ENCODE results near the gene GOLGA6L22. TPM values are rescaled to one million over a fixed set of nuclear protein-coding genes. Genes with fewer than 3 reads are reported as not detected.
"Not testable (repeated sequence)": the region's sequence is repeated elsewhere in the genome, so short reads cannot be mapped to it uniquely, and the experiment has no call there.

Gene GOLGA6L22
- total RNA-seq, result not detected
- not detected for polyA plus RNA-seq (ENCODE audit: insufficient read depth, low read depth, low replicate concordance)
- long read RNA-seq, donor 1, result 0 reads
- long read RNA-seq, donor 2, result 0 reads
- long read RNA-seq, donor 3, result 0 reads
- long read RNA-seq, donor 4, result 0 reads
- long read RNA-seq, donor 5, result 0 reads
- long read RNA-seq, donor 6, result 0 reads
- long read RNA-seq, donor 7, result 0 reads
- long read RNA-seq, donor 8, result 0 reads
- long read RNA-seq, donor 9, result 0 reads
- long read RNA-seq, donor 10, result 0 reads

- FAIRE-seq; H3K27me3 ChIP-seq (ENCODE audit: control insufficient read depth, insufficient read depth, low read length); H3K4me3 ChIP-seq (ENCODE audit: low read length in 3 of 3); intact Hi-C loops (cut with DNase I); DNase-seq; H3K9ac ChIP-seq (ENCODE audit: low read length in 3 of 3); H3K36me3 ChIP-seq (ENCODE audit: control insufficient read depth in 2 of 3, insufficient read depth in 3 of 3, low read length in 3 of 3); H3K9me3 ChIP-seq (ENCODE audit: control insufficient read depth in 2 of 3, insufficient read depth in 1 of 3, low read length in 3 of 3); H3K27ac ChIP-seq (ENCODE audit: low read depth in 2 of 2, low read length in 2 of 2); H3K4me1 ChIP-seq (ENCODE audit: control insufficient read depth in 2 of 3, insufficient read depth in 2 of 3, low read depth in 1 of 3, low read length in 3 of 3): not testable (repeated sequence)
Observed at GRCh38 chr15:22458603-22459002, at the start of gene GOLGA6L22. Gene GOLGA6L22 (plus strand): TSS chr15:22458903. CDS start chr15:22458994, 91 bp downstream.

GRCh38 chr15:22417288-22417687 is 41.4 kb upstream of the GOLGA6L22 start:
- H3K27ac ChIP-seq (ENCODE audit: low read depth in 2 of 2, low read length in 2 of 2); H3K4me1 ChIP-seq (ENCODE audit: control insufficient read depth in 2 of 3, insufficient read depth in 2 of 3, low read depth in 1 of 3, low read length in 3 of 3); FAIRE-seq; H3K9me3 ChIP-seq (ENCODE audit: control insufficient read depth in 2 of 3, insufficient read depth in 1 of 3, low read length in 3 of 3); H3K36me3 ChIP-seq (ENCODE audit: control insufficient read depth in 2 of 3, insufficient read depth in 3 of 3, low read length in 3 of 3); H3K4me3 ChIP-seq (ENCODE audit: low read length in 3 of 3); H3K27me3 ChIP-seq (ENCODE audit: control insufficient read depth, insufficient read depth, low read length); intact Hi-C loops (cut with DNase I); H3K9ac ChIP-seq (ENCODE audit: low read length in 3 of 3): not testable (repeated sequence)
- peak in 1 of 5 donors; percentile 26 for DNase-seq

DNA sequence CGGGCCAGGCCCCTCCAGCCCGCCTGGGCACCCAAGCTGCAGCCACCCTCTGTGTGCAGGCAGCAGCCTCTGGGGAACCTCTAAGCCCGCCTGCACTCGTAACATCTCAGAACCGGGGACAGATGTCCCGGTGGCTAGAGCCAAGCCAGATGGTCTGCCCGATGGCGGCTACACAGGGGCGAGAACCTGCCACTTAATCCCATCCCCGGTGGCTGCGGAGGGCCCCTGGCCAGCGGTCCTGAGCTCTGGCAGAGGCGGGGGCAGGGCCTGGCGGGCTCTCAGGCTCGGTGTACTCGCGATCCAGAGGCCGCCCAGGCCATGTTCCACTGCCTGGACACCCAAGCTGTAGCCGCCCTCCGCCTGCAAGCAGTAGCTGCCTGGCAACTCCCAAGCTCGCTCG is 40.9 kb upstream of the GOLGA6L22 start:
- H3K4me1 ChIP-seq (ENCODE audit: control insufficient read depth in 2 of 3, insufficient read depth in 2 of 3, low read depth in 1 of 3, low read length in 3 of 3); H3K27ac ChIP-seq (ENCODE audit: low read depth in 2 of 2, low read length in 2 of 2); H3K9me3 ChIP-seq (ENCODE audit: control insufficient read depth in 2 of 3, insufficient read depth in 1 of 3, low read length in 3 of 3); intact Hi-C loops (cut with DNase I); H3K4me3 ChIP-seq (ENCODE audit: low read length in 3 of 3); H3K9ac ChIP-seq (ENCODE audit: low read length in 3 of 3); H3K27me3 ChIP-seq (ENCODE audit: control insufficient read depth, insufficient read depth, low read length); H3K36me3 ChIP-seq (ENCODE audit: control insufficient read depth in 2 of 3, insufficient read depth in 3 of 3, low read length in 3 of 3); FAIRE-seq: not testable (repeated sequence)
- DNase-seq, result peak in 1 of 5 donors; percentile 40

GRCh38 chr15:22418212-22418611 is 40.5 kb upstream of the GOLGA6L22 start:
- H3K9me3 ChIP-seq (ENCODE audit: control insufficient read depth in 2 of 3, insufficient read depth in 1 of 3, low read length in 3 of 3); H3K27ac ChIP-seq (ENCODE audit: low read depth in 2 of 2, low read length in 2 of 2); H3K36me3 ChIP-seq (ENCODE audit: control insufficient read depth in 2 of 3, insufficient read depth in 3 of 3, low read length in 3 of 3); H3K27me3 ChIP-seq (ENCODE audit: control insufficient read depth, insufficient read depth, low read length); FAIRE-seq; DNase-seq; H3K4me1 ChIP-seq (ENCODE audit: control insufficient read depth in 2 of 3, insufficient read depth in 2 of 3, low read depth in 1 of 3, low read length in 3 of 3); H3K9ac ChIP-seq (ENCODE audit: low read length in 3 of 3); intact Hi-C loops (cut with DNase I); H3K4me3 ChIP-seq (ENCODE audit: low read length in 3 of 3): not testable (repeated sequence)

DNA sequence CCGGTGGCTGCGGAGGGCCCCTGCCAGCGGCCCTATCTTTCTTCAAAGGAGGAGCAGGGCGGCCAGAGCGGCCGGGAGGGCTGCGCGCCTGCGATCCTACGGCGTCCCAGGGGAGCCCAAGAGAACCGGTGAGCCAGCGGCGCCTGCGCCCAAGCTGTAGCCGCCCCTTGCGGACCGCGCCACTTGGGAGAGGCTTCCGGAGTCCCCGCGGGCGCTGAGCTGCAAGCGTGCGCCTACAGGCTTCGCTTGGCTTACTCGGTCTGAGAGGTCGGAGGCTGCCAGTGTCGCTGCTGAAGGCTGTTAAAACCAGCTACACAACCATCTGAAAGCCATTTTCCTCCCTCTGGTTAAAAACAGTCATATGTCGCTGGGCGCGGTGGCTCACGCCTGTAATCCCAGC is 40.0 kb upstream of the GOLGA6L22 start:
- FAIRE-seq; H3K9me3 ChIP-seq (ENCODE audit: control insufficient read depth in 2 of 3, insufficient read depth in 1 of 3, low read length in 3 of 3); H3K4me1 ChIP-seq (ENCODE audit: control insufficient read depth in 2 of 3, insufficient read depth in 2 of 3, low read depth in 1 of 3, low read length in 3 of 3); intact Hi-C loops (cut with DNase I); H3K36me3 ChIP-seq (ENCODE audit: control insufficient read depth in 2 of 3, insufficient read depth in 3 of 3, low read length in 3 of 3); H3K27ac ChIP-seq (ENCODE audit: low read depth in 2 of 2, low read length in 2 of 2); H3K4me3 ChIP-seq (ENCODE audit: low read length in 3 of 3); H3K9ac ChIP-seq (ENCODE audit: low read length in 3 of 3); H3K27me3 ChIP-seq (ENCODE audit: control insufficient read depth, insufficient read depth, low read length): not testable (repeated sequence)
- peak in 2 of 5 donors; percentile 2 to 65 for DNase-seq

- H3K9me3 ChIP-seq (ENCODE audit: control insufficient read depth in 2 of 3, insufficient read depth in 1 of 3, low read length in 3 of 3); intact Hi-C loops (cut with DNase I); H3K27me3 ChIP-seq (ENCODE audit: control insufficient read depth, insufficient read depth, low read length); H3K27ac ChIP-seq (ENCODE audit: low read depth in 2 of 2, low read length in 2 of 2); H3K9ac ChIP-seq (ENCODE audit: low read length in 3 of 3); H3K4me1 ChIP-seq (ENCODE audit: control insufficient read depth in 2 of 3, insufficient read depth in 2 of 3, low read depth in 1 of 3, low read length in 3 of 3); H3K36me3 ChIP-seq (ENCODE audit: control insufficient read depth in 2 of 3, insufficient read depth in 3 of 3, low read length in 3 of 3); FAIRE-seq; H3K4me3 ChIP-seq (ENCODE audit: low read length in 3 of 3): not testable (repeated sequence)
- DNase-seq, result peak in 1 of 5 donors; percentile 18
Observed at GRCh38 chr15:22420340-22420739, 38.4 kb upstream of the GOLGA6L22 start.

GRCh38 chr15:22429426-22429825 is 29.3 kb upstream of the GOLGA6L22 start:
- FAIRE-seq; H3K27ac ChIP-seq (ENCODE audit: low read depth in 2 of 2, low read length in 2 of 2); H3K4me1 ChIP-seq (ENCODE audit: control insufficient read depth in 2 of 3, insufficient read depth in 2 of 3, low read depth in 1 of 3, low read length in 3 of 3); H3K4me3 ChIP-seq (ENCODE audit: low read length in 3 of 3); DNase-seq; H3K9ac ChIP-seq (ENCODE audit: low read length in 3 of 3); H3K9me3 ChIP-seq (ENCODE audit: control insufficient read depth in 2 of 3, insufficient read depth in 1 of 3, low read length in 3 of 3); H3K27me3 ChIP-seq (ENCODE audit: control insufficient read depth, insufficient read depth, low read length); H3K36me3 ChIP-seq (ENCODE audit: control insufficient read depth in 2 of 3, insufficient read depth in 3 of 3, low read length in 3 of 3); intact Hi-C loops (cut with DNase I): not testable (repeated sequence)

GRCh38 chr15:22431687-22432086 is 27.0 kb upstream of the GOLGA6L22 start:
- H3K27me3 ChIP-seq (ENCODE audit: control insufficient read depth, insufficient read depth, low read length); H3K9ac ChIP-seq (ENCODE audit: low read length in 3 of 3); H3K4me3 ChIP-seq (ENCODE audit: low read length in 3 of 3); H3K27ac ChIP-seq (ENCODE audit: low read depth in 2 of 2, low read length in 2 of 2); H3K4me1 ChIP-seq (ENCODE audit: control insufficient read depth in 2 of 3, insufficient read depth in 2 of 3, low read depth in 1 of 3, low read length in 3 of 3); H3K9me3 ChIP-seq (ENCODE audit: control insufficient read depth in 2 of 3, insufficient read depth in 1 of 3, low read length in 3 of 3); intact Hi-C loops (cut with DNase I); H3K36me3 ChIP-seq (ENCODE audit: control insufficient read depth in 2 of 3, insufficient read depth in 3 of 3, low read length in 3 of 3); FAIRE-seq: not testable (repeated sequence)
- DNase-seq, result peak in 1 of 5 donors; percentile 48
